ENCODE measurements around the gene LRCH1. TPM values are rescaled to one million over a fixed set of nuclear protein-coding genes. Genes with fewer than 3 reads are reported as not detected.

Gene LRCH1
- total RNA-seq, 4 donors from 2014 or later, result 42.7 to 66.0 (median 53.1) TPM

DNA sequence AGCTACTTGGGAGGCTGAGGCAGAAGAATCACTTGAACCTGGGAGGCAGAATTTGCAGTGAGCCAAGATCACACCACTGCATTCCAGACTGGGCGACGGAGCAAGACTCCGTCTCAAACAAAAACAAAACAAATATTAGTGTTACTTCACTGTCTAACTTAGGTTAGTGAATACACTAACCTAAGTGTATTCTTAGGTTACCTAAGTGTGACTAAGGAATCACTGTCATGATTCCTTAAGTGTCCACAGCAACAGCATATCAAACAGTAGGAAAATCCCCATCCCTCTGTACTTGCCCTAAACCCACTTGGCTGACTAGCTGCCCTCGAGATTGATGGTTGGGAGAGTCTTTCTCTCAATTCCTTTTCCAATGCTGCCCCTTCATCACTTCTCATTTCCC lies 11.8 kb upstream of the LRCH1 start:
- H3K4me1 ChIP-seq, result no peaks in the 10 kb centered on the region
- TF ChIP-seq EP300 (IDR thresholded peaks at IDR 0.05), result no peak
- TF ChIP-seq, protein P1, sequence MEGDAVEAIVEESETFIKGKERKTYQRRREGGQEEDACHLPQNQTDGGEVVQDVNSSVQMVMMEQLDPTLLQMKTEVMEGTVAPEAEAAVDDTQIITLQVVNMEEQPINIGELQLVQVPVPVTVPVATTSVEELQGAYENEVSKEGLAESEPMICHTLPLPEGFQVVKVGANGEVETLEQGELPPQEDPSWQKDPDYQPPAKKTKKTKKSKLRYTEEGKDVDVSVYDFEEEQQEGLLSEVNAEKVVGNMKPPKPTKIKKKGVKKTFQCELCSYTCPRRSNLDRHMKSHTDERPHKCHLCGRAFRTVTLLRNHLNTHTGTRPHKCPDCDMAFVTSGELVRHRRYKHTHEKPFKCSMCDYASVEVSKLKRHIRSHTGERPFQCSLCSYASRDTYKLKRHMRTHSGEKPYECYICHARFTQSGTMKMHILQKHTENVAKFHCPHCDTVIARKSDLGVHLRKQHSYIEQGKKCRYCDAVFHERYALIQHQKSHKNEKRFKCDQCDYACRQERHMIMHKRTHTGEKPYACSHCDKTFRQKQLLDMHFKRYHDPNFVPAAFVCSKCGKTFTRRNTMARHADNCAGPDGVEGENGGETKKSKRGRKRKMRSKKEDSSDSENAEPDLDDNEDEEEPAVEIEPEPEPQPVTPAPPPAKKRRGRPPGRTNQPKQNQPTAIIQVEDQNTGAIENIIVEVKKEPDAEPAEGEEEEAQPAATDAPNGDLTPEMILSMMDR (IDR thresholded peaks at IDR 0.05), result no peak
- no peak for TF ChIP-seq POLR2AphosphoS5 (IDR thresholded peaks at IDR 0.05)
- TF ChIP-seq POLR2A (IDR thresholded peaks at IDR 0.05; ENCODE audit: low read depth), result no peak
- H3K9me3 ChIP-seq, result no peaks in the 10 kb centered on the region
- no peaks in the 10 kb centered on the region for H3K27me3 ChIP-seq
- H3K27ac ChIP-seq (replicated peaks in 1 of 4), result no peak overlapping the region
- no peaks in the 10 kb centered on the region for H3K36me3 ChIP-seq
- intact Hi-C loops (cut with DNase I), result no loop called here
- 94% methylated on average over 4 of the region's 4 CpGs for WGBS
- DNase-seq (ENCODE audit: extremely low spot score), result no peak
- no peak overlapping the region for H3K4me3 ChIP-seq

DNA sequence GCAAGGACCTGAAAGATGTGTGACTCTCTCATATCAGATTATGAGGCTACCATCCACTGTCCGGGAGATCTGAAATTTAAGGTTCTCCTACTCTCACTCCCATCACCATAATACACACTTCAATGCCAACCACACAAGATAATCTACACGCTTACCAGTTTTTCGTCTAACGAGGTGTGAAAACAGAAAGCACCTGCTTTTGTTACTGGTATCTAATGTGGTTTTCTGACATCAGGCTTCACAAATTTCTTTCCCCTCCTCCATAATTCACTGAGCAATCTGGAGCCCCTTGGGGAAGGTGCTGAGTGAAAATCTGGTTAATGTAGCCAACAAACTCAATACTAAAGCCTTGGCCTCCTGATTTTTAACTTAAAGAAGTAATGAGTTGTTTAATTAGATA lies 10.1 kb upstream of the LRCH1 start:
- Histone ChIP-seq H3K27ac (replicated peaks in 1 of 4) (no peak overlapping the region), H3K27me3 (no peaks in the 10 kb centered on the region), H3K36me3 (no peaks in the 10 kb centered on the region), H3K4me3 (no peak overlapping the region), H3K9me3 (no peaks in the 10 kb centered on the region), H3K4me1 (no peaks in the 10 kb centered on the region)
- no peak for DNase-seq (ENCODE audit: extremely low spot score)
- TF ChIP-seq POLR2AphosphoS5 (IDR thresholded peaks at IDR 0.05) (no peak), POLR2A (IDR thresholded peaks at IDR 0.05; ENCODE audit: low read depth) (no peak), EP300 (IDR thresholded peaks at IDR 0.05) (no peak)
- TF ChIP-seq, protein P1 (IDR thresholded peaks at IDR 0.05), result no peak
- WGBS, result 97% methylated on average over 4 of the region's 4 CpGs
- intact Hi-C loops (cut with DNase I), result no loop called here

DNA sequence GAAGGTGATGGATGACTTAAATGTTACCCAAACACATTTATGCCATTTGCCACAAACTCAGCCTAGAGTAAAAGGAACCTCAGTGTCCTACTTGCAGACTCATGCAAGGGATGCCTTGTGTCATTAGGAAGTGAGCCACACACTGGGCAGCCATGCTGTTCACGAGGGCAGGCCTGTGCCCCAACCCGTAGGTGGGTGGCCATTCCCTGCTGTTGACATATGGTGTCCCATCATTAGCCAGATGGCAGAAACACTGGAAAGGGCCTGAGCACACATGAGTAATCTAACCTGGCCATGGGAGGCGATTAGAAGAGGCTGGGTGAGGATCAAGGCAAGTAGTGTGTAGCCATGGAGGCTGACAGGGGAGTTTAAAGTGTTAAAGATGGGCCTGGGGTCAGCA lies 9.7 kb upstream of the LRCH1 start:
- 96% methylated on average over 3 of the region's 3 CpGs for WGBS

DNA sequence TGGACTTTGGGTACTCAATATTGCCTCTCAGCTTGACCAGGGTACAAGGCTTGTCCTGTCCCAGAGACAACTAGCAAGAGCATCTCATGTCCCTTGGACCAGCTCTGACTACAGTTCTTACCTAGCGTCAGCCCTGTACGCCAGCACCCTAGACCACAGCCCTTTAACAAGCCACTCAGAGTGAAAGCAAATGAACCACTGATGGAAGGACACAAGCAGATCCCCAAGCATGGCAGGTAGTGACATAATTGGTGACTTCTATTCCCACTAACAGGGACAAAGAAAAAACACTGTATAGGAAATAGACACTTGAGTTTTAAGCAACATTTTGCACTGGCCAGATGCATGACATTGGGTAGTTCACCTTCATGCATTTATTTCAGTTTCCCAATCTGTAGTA lies 8.8 kb upstream of the LRCH1 start:
- Histone ChIP-seq H3K27me3 (no peaks in the 10 kb centered on the region), H3K36me3 (no peaks in the 10 kb centered on the region), H3K4me1 (no peaks in the 10 kb centered on the region), H3K4me3 (no peak overlapping the region), H3K27ac (replicated peaks in 1 of 4) (no peak overlapping the region), H3K9me3 (no peaks in the 10 kb centered on the region)
- DNase-seq (ENCODE audit: extremely low spot score), result no peak
- intact Hi-C loops (cut with DNase I), result no loop called here
- WGBS, result 91% methylated on average over 2 of the region's 2 CpGs
- TF ChIP-seq POLR2AphosphoS5 (IDR thresholded peaks at IDR 0.05), result no peak
- no peak for TF ChIP-seq EP300 (IDR thresholded peaks at IDR 0.05)
- no peak for TF ChIP-seq POLR2A (IDR thresholded peaks at IDR 0.05; ENCODE audit: low read depth)
- TF ChIP-seq, protein P1 (IDR thresholded peaks at IDR 0.05), result no peak

More for the DNA sequence above, 9.7 kb upstream of the LRCH1 start:
- TF ChIP-seq POLR2AphosphoS5 (IDR thresholded peaks at IDR 0.05) (no peak), POLR2A (IDR thresholded peaks at IDR 0.05; ENCODE audit: low read depth) (no peak)
- intact Hi-C loops (cut with DNase I), result no loop called here
- Histone ChIP-seq H3K9me3 (no peaks in the 10 kb centered on the region), H3K27me3 (no peaks in the 10 kb centered on the region), H3K4me3 (no peak overlapping the region), H3K36me3 (no peaks in the 10 kb centered on the region), H3K27ac (replicated peaks in 1 of 4) (no peak overlapping the region), H3K4me1 (no peaks in the 10 kb centered on the region)
- DNase-seq (ENCODE audit: extremely low spot score), result no peak

DNA sequence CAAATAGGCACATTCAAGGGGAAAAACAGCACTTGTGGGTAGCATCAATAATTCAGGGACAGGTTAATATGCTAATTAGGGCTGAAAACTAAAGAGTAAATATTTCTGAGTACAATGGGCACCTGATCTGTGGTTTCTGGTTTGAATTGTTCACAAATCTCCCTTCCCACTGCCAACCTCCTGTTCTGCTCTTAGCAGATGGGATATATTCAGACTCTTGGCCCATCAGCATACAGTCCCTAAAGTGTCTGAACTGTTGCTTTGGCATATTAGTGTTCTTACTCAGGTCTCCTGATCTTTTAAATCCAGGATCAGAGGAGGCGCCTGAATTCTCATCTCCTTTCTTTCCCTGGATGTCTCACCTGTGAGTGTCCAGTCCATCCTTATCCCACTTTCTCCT lies 8.2 kb upstream of the LRCH1 start:
- Histone ChIP-seq H3K4me3 (no peak overlapping the region), H3K36me3 (no peaks in the 10 kb centered on the region), H3K4me1 (no peaks in the 10 kb centered on the region), H3K27ac (replicated peaks in 1 of 4) (no peak overlapping the region), H3K9me3 (no peaks in the 10 kb centered on the region), H3K27me3 (no peaks in the 10 kb centered on the region)
- no peak for DNase-seq (ENCODE audit: extremely low spot score)
- TF ChIP-seq, protein P1 (IDR thresholded peaks at IDR 0.05), result no peak
- no peak for TF ChIP-seq POLR2AphosphoS5 (IDR thresholded peaks at IDR 0.05)
- no peak for TF ChIP-seq EP300 (IDR thresholded peaks at IDR 0.05)
- TF ChIP-seq POLR2A (IDR thresholded peaks at IDR 0.05; ENCODE audit: low read depth), result no peak
- WGBS, result 96% methylated on average over 1 of the region's 1 CpG
- intact Hi-C loops (cut with DNase I), result no loop called here

Measured in esophagus muscularis mucosa (tissue), 4 donors.